ENCODE measurements around the gene IPO7. TPM values are rescaled to one million over a fixed set of nuclear protein-coding genes. Genes with fewer than 3 reads are reported as not detected.
"Not testable (repeated sequence)": the region's sequence is repeated elsewhere in the genome, so short reads cannot be mapped to it uniquely, and the experiment has no call there.

IPO7 gene
- 64.8 TPM for total RNA-seq

- peak in 1 of 2 donors; percentile 66 for TF ChIP-seq POLR2A (IDR thresholded peaks at IDR 0.05)
- TF ChIP-seq CTCF (IDR thresholded peaks at IDR 0.05): peak in 1 of 3 experiments; percentile 11
- peak; percentile 90 to 97 for TF ChIP-seq POLR2AphosphoS5 (IDR thresholded peaks at IDR 0.05; ENCODE audit: insufficient read depth in 1 of 2, low read depth in 1 of 2)
- peak within 1 kb of the TSS; percentile 93 to 94 for H3K4me3 ChIP-seq
- intact Hi-C loops (cut with DNase I): loop anchor here (10.0 kb wide), 1 partner anchor 70 kb away; the partner anchor contains the start of gene TMEM41B
- H3K27me3 ChIP-seq: no peaks in the 10 kb centered on the region
- H3K36me3 ChIP-seq: no peaks in the 10 kb centered on the region
- H3K9me3 ChIP-seq: no peaks in the 10 kb centered on the region
- peaks cover 44% of the 10 kb centered on the region for H3K4me1 ChIP-seq
- DNase-seq (ENCODE audit: extremely low spot score in 2 of 2): peak in 1 of 2 donors; percentile 92
- H3K27ac ChIP-seq: peak within 1 kb of the TSS; percentile 84
These were observed at the start of gene IPO7 for GRCh38 chr11:9384535-9385326. Gene IPO7 (plus strand): TSS chr11:9384652. CDS start chr11:9384764, 112 bp downstream.

GRCh38 chr11:9341638-9342178, 42.7 kb upstream of the IPO7 start:
- H3K27me3 ChIP-seq: no peaks in the 10 kb centered on the region

GRCh38 chr11:9344061-9344680, 40.3 kb upstream of the IPO7 start:
- Histone ChIP-seq H3K4me3 (no peak overlapping the region), H3K4me1 (no peaks in the 10 kb centered on the region), H3K9me3 (no peaks in the 10 kb centered on the region), H3K27ac (no peak overlapping the region), H3K27me3 (no peaks in the 10 kb centered on the region), H3K36me3 (no peaks in the 10 kb centered on the region)
- TF ChIP-seq POLR2AphosphoS5 (IDR thresholded peaks at IDR 0.05; ENCODE audit: insufficient read depth in 1 of 2, low read depth in 1 of 2): no peak
- no peak for TF ChIP-seq POLR2A (IDR thresholded peaks at IDR 0.05)
- TF ChIP-seq CTCF (IDR thresholded peaks at IDR 0.05): no peak
- no peak for DNase-seq (ENCODE audit: extremely low spot score in 2 of 2)
- intact Hi-C loops (cut with DNase I): no loop called here

More at GRCh38 chr11:9341638-9342178, 42.7 kb upstream of the IPO7 start:
- Histone ChIP-seq H3K4me1 (no peaks in the 10 kb centered on the region), H3K4me3 (no peak overlapping the region), H3K36me3 (no peaks in the 10 kb centered on the region), H3K9me3 (no peaks in the 10 kb centered on the region), H3K27ac (no peak overlapping the region)
- DNase-seq (ENCODE audit: extremely low spot score in 2 of 2): no peak
- intact Hi-C loops (cut with DNase I): no loop called here
- TF ChIP-seq CTCF (IDR thresholded peaks at IDR 0.05) (no peak), POLR2AphosphoS5 (IDR thresholded peaks at IDR 0.05; ENCODE audit: insufficient read depth in 1 of 2, low read depth in 1 of 2) (no peak), POLR2A (IDR thresholded peaks at IDR 0.05) (no peak)

- no peak for DNase-seq (ENCODE audit: extremely low spot score in 2 of 2)
- intact Hi-C loops (cut with DNase I): no loop called here
- Histone ChIP-seq H3K4me1 (no peaks in the 10 kb centered on the region), H3K27ac (no peak overlapping the region), H3K27me3 (no peaks in the 10 kb centered on the region), H3K36me3 (no peaks in the 10 kb centered on the region), H3K9me3 (no peaks in the 10 kb centered on the region), H3K4me3 (no peak overlapping the region)
- TF ChIP-seq CTCF (IDR thresholded peaks at IDR 0.05) (no peak), POLR2AphosphoS5 (IDR thresholded peaks at IDR 0.05; ENCODE audit: insufficient read depth in 1 of 2, low read depth in 1 of 2) (no peak), POLR2A (IDR thresholded peaks at IDR 0.05) (no peak)
These were observed 37.4 kb upstream of the IPO7 start for GRCh38 chr11:9347100-9347499.

- H3K27me3 ChIP-seq; DNase-seq (ENCODE audit: extremely low spot score in 2 of 2); H3K9me3 ChIP-seq; intact Hi-C loops (cut with DNase I); H3K4me1 ChIP-seq; H3K27ac ChIP-seq; H3K36me3 ChIP-seq; H3K4me3 ChIP-seq: not testable (repeated sequence)
These were observed 36.7 kb upstream of the IPO7 start for GRCh38 chr11:9347779-9348178.

All from vagina (tissue), 2 donors.